Measurements from ENCODE around the gene LIN28B.

DNA sequence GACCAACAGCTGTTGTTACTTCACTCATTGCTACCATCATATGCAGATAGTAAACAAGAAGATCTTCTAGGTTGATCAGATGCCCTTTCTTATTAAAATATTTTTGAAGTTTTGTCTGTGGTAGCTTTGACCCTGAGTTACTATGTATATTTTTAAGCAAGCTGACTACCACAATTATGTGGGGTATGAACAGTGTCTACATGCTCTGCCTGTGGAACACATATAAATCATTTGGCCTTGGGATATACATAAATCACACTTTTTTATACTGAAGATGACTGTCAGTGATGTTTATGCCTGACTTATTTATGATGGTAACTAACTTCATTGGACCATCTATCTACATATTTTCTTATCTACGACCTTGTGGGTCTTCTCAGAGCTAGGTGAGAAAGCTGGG, 44.2 kb downstream of the LIN28B start:
- TF ChIP-seq, protein P1, sequence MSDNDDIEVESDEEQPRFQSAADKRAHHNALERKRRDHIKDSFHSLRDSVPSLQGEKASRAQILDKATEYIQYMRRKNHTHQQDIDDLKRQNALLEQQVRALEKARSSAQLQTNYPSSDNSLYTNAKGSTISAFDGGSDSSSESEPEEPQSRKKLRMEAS (IDR thresholded peaks at IDR 0.05): no peak
- TF ChIP-seq CTCF (IDR thresholded peaks at IDR 0.05 in 2 of 3, conservative IDR thresholded peaks at IDR 0.05 in 1 of 3; ENCODE audit: borderline replicate concordance in 1 of 3, insufficient read depth in 1 of 3, low read depth in 2 of 3, low read length in 2 of 3) (no peak), POLR2A (IDR thresholded peaks at IDR 0.05; ENCODE audit: borderline replicate concordance, extremely low read depth, insufficient read depth, insufficient read length) (no peak), EZH2 (IDR thresholded peaks at IDR 0.05) (no peak)
- TF ChIP-seq, protein P2, sequence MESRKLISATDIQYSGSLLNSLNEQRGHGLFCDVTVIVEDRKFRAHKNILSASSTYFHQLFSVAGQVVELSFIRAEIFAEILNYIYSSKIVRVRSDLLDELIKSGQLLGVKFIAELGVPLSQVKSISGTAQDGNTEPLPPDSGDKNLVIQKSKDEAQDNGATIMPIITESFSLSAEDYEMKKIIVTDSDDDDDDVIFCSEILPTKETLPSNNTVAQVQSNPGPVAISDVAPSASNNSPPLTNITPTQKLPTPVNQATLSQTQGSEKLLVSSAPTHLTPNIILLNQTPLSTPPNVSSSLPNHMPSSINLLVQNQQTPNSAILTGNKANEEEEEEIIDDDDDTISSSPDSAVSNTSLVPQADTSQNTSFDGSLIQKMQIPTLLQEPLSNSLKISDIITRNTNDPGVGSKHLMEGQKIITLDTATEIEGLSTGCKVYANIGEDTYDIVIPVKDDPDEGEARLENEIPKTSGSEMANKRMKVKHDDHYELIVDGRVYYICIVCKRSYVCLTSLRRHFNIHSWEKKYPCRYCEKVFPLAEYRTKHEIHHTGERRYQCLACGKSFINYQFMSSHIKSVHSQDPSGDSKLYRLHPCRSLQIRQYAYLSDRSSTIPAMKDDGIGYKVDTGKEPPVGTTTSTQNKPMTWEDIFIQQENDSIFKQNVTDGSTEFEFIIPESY (IDR thresholded peaks at IDR 0.05; ENCODE audit: extremely low read depth, insufficient replicate concordance, low read length): no peak

All from HCT116 (cell line).